Measurements from ENCODE around the gene CFAP46.
"Not testable (repeated sequence)": the region's sequence is repeated elsewhere in the genome, so short reads cannot be mapped to it uniquely, and the experiment has no call there.

Gene CFAP46

DNA sequence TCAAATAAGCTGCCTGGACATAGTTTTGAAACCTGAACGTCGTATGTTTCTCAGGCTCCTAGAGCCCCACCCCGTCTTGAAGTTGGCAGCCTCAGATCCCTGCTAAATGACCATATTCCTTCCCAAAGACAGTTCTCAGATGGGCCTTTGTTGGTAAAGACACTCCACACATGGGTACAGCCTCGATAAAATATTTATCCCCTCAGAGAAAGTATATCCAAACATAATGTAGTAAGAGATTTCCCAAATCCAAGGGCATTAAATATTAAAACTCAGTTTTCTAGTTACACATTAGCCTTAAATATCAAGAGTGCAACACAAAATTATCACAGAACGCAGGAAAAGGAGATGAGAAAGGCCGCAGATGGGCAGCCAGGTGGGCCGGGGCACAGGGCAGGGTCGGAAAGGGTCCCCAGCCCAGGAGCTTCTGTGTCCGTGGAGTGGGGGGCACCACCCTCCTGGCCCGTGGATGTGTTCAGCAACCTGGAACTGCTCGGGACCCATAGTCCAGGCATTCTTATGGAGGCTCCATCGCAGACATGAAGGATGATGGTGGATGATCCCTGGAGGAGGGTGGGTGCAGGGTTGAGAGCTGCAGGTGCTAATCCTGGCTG is 1.5 kb upstream of the CFAP46 start:
- no peak for DNase-seq

DNA sequence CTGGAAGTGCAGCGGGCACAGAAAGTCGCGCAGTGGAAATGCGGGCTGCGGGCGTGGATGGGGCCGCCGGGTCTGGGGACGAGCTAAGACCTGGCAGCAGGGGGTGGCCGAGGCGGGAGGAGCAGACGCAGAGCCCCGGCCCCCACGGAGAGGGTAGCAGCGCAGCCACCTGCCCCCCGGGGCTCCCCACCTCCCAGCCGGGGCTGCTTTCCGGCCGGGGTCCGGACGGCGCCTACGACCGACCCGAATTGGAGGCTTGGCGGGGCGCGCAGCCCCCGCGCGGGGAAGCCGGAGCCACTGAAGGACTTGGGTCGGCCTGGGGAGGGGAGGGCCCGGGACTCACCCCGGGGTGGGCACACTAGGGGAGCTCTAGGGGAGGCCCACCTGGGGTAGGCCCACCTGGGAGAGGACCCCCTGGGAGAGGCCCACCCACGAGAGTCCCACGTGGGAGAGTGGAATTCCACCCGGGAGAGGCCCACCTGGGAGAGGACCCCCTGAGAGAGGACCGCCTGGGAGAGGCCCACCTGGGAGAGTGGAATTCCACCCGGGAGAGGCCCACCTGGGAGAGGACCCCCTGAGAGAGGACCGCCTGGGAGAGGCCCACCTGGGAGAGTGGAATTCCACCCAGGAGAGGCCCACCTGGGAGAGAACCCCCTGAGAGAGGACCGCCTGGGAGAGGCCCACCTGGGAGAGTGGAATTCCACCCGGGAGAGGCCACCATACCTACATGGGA is 854 bp upstream of the CFAP46 start:
- DNase-seq: no peak

DNA sequence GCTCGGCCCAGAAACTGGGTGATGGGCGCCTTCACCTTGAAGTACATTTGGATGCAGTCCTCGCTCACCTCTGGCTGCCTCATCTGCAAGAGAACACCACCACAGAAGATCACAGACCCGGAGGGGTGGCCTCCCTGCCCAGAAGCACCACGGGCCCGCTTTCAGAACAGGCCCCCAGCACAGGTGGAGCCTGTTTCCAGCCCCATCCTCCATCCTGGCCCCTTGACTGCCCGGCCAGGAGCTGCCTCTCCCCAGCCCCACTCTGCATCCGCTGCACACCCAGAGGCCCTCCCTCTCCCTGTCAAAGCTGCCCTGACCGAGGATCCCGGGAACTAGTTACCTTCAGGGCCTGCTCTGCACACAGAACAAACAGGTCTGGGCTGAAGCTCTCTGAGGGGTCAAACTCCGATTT is 724 bp downstream of the CFAP46 start:
- DNase-seq: no peak

DNA sequence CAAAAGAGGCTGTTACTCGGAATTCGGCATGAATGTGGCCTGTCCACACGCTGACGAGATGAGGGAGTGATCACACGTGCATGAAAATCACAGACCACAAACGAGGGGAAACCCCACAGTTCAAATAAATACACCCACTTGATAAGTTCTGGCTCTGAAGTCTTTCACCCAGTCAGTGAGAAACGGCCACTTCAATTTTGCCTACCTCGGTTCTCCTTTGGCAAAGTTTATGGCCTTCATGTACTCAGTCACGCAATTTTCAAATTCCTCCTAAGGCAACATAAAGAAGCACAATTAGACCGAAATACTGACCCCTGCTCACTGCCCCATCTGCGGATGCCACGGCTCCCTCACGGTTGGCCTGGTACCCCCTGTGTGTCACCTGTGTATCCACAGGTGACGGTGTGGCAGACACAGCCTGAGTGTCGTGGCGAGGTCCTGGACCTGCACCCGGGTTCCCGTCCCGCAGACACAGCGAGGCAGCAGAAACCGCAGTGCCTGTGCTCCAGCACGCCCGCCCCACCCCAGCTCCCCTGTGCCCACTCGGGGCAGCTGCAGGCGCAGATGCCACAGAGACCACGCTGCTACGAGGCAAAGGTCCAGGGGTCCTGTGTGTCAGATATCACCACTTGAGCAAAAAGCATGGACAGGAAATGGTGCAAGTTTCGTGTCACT is 1.4 kb downstream of the CFAP46 start:
- DNase-seq: no peak

DNA sequence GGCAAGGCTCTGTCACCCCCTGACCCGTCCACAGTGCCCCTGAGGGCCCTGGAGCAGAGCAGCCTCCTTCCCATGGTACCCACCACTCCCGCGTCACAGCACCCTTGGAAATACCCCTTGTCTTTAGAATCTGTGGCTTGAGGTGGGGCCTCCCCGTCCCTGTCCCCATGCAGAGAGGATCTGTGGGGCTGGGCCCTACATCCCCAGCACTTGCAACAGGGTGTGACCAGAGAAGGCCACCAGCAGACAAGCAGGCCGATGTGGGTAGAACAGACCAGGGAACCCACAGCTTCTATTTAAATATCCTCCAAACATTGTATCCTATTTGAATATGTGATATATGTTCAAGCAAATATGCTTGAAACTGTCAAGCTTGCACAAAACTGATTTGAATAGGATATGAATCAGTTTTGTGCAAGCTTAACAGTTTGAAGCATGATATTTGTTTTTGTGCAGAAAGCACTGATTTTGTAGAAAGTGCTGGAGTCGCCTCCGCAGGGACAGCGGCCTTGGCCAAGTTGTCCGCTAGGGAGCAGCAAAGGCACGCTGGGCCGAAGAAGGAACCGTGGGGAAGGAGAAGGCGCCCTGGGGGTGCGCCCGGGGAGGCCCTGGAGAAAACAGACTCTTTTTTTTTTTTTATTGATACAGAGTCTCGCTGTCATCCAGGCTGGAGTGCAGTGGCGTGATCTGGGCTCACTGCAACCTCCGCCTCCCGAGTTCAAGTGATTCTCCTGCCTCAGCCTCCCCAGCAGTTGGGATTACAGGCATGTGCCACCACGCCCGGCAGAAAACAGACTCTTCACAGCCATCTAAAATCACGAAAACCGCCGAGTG is 2.2 kb downstream of the CFAP46 start:
- DNase-seq: no peak

DNA sequence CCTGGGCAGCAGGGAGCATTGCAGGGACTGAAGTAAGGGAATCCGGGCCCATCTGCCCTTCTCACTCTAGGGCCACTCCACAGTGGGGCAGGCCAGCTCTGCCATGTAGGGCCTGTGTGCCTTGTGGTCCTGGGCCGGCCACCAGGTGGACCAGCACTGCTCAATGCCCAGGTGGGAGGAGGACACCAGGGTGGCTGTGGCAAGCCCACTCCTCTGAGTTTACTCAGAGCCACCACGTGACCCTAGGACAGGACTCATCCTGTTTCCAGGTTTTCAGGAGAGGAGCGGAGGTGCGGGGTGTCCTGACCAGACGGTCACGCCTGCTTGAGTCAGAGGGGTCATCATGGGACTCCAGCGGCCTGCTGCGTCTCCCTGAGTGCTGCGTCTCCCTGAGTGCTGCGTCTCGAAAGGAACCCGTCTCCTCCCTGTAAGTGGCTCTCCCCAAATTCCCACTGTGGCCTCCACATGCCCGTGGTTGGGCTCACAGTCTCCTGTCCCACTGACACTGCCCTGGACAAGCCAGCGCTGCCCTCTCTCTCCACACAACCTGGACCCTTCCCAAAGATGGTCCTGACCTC is 2.9 kb downstream of the CFAP46 start:
- DNase-seq: no peak

DNA sequence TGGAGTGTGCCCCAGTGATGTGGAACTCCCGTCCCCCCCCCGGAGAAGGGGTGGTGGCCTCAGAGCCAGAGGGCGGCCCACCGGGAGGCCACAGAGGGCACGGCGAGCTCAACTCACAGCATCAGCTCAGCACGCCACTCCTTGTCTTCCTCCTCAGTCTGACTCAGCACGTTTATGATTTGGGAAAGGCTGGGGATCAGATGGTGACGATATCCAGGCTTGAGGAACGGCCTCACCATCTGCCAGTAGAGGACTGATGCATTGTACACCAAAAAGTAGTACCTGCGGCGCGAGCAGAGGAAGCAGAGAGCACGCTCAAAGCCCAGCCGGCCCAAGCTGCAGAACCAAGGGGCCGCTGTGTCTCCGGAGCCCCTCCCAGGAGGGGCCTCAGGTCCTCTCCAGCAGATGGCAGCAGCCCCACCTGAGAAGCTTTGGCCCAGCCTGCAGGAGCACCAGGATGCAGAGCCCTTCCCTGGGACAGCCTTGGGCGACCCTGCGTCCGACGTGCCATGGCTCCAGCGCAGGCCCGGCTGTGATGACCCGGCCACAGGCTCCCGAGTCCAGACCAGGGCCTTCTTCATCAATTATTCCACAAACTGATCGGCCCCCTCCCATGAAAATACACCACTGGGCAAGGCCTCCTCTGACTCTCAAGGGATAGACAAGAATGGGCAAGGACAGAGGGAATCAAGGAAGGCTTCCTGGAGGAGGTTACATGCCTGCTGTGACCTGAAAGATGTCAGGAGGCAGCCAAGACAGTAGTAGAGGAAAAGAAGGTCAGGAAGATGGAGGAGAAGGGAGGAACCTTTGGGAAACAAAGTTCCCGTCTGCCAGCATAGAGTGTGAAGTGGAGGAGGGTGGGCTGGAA is 3.7 kb downstream of the CFAP46 start:
- no peak for DNase-seq

DNA sequence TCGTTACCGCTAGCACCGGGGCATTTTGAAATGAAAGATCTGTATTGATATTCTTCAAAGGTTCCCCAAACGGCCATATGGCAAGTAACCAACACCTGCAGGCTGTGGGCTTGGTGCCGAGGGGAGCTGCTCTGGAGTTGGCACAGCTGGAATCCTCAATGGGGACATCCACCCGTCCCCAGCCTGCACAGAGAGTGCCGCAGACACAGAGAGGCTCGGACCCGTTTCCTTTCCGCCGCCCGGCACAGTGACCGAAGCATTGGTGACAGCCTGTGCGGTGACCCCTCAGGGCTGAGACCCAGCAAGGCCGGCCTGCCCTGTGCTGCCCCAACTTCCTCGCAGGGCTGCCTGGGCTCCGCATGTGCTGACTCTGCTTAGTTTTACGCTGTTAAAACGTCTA is 4.5 kb downstream of the CFAP46 start:
- no peak for DNase-seq

DNA sequence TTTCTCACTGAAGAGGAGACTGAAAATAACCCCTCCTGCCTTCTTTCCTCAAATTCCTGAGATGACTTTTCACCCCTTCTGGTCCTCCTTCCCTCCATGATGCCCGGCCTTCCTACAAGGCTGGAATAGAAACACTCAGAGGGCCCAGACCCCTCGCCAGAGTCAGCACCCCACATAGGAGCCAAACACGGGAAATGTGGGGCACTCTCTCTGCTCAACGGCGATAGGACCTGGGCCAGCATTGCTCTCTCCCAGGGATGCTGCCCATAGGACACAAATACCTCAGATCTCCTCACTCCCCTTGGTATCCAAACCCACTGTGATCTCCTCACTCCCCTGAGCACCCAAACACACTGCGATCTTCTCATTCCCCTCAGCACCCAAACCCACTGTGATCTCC is 7.4 kb downstream of the CFAP46 start:
- DNase-seq: no peak

DNA sequence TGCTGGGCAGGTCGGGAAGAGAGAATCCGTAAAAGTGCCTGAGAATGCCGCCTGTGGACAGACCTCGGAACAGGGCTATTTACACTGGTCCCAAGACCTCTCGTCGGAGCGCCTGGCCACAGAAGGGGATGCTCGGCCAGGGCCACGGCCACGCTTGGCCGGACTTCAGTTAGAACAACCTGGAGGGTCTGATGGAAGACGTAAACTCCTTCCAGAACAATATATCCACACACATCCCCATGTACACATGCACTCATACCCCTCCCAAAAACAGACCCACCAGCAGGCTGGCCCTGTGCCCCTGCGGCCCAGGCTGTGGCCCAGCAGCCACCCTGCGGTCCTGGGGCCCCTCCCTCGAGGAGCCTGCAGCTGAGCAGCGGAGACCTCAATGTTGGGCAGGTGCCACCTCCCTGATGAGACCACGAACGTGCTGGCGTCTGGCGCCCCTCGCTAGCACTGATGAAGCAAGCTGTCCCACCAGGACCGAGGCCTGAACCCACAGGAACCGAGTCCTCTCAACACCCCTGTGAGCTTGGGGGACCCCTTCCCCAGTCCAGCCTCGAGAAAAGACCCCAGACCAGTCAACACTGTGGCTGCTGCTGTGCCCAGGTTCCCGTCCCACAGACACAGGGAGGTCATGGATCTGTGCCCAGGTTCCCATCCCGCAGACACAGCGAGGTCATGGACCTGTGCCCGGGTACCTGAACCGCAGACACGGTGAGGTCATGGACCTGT is 8.9 kb downstream of the CFAP46 start:
- DNase-seq: no peak

DNA sequence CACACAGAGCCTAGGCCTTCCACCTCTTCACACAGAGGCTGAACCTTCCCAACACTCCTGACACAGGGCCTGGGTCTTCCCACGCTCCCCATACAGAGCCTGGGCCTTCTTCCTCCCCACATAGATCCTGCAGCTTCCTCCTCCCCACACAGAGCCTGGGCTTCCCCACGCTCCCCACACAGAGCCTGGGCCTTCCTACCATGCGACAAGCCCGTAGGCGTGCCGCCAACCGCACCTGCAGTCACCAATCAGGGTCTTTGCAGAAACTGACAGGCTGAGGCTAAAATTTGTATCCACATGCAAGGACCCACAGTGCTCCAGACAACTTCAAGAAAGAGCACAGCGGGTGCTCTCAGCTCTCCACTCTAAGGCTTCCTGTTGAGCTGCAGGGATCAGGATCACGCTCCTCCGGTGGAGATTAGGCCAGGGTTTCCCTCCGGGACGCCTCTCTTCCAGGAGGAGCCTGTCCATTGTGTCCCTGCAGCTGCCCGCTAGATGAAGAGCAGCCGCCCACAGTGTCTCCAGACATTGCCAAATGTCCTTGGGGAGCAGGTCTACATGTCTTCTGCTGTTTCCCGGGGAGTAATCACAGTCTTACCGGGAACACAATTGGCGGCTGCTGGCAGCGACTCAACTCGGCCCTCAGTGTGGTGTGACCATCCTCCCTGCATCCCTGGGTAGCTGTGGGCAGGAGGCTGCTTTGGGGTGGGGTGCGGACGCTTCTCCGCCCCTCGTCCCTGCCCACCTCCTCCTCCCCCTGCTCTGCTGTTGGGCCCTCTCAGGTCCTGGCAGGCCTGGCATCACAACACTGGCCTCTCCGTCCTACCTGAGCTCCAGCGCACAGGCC is 9.7 kb downstream of the CFAP46 start:
- DNase-seq: no peak

DNA sequence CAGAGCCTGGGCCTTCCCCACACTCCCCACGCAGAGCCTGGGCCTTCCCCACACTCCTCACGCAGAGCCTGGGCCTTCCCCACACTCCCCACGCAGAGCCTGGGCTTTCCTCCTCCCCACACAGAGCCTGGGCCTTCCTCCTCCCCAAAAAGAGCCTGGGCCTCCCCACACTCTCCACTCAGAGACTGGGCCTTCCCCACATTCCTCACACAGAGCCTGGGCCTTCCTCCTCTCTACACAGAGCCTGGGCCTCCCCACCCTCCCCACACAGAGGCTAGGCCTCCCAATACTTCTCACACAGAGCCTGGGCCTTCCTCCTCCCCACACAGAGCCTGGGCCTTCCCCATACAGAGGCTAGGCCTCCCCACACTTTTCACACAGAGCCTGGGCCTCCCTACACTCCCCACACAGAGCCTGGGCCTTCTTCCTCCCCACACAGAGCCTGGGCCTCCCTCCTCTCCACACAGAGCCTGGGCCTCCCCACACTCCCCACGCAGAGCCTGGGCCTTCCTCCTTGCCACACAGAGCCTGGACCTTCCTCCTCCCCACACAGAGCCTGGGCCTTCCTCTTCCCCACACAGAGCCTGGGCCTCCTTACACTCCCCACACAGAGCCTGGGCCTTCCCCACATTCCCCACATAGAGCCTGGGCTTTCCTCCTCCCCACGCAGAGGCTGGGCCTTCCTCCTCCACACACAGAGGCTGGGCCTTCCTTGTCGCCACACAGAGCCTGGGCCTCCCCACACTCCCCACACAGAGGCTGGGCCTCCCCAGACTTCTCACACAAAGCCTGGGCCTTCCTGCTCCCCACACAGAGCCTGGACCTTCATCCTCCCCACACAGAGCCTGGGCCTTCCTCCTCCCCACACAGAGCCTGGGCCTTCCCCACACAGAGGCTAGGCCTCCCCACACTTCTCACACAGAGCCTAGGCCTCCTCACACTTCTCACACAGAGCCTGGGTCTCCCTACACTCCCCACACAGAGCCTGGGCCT is 10.8 kb downstream of the CFAP46 start:
- not testable (repeated sequence) for DNase-seq

DNA sequence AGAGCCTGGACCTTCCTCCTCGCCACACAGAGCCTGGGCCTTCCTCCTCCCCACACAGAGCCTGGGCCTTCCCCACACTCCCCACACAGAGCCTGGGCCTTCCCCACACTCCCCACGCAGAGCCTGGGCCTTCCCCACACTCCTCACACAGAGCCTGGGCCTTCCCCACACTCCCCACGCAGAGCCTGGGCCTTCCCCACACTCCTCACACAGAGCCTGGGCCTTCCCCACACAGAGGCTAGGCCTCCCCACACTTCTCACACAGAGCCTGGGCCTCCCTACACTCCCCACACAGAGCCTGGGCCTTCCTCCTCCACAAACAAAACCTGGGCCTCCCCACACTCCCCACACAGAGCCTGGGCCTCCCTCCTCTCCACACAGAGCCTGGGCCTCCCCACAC is 11.7 kb downstream of the CFAP46 start:
- not testable (repeated sequence) for DNase-seq

DNA sequence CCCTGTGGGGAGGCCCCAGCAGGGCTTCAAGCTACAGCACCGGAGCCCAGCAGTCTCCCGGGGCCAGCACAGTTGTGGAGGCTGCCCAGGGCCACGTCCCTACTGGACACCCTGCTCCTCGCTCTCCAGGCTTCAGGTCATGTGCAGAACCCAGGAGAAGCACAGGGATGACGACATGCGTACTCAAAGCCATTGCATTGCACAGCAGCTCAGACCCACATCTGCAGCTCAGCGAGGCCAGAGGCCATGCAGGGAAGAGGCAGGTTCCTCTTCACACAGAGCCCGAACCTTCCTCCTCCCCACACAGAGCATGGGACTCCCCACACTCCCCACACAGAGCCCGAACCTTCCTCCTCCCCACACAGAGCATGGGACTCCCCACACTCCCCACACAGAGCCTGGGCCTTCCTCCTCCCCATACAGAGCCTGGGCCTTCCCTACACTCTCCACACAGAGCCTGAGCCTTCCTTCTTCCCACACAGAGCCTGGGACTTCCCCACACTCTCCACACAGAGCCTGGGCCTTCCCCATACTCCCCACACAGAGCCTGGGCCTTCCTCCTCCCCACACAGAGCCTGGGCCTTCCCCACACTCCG is 12.3 kb downstream of the CFAP46 start:
- no peak for DNase-seq

DNA sequence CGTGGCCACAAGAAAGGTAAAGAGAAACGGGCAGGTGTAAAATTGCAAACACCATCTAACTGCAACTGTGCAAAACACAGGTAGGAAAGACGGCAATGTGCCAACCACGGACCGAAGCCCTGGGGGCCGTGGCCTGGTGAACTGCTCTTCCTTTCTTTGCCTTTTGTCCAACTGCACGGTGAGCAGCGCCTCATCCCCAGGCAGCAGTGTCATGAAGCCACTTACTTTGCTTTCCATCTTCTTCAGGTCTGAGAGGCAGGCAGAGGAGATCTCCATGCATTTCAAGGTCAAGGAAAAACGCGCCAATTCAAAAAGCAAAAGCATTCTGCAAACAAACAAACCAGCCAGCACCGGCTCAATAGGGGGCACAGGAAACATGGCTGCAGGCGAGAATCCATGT is 12.9 kb downstream of the CFAP46 start:
- DNase-seq: no peak

DNA sequence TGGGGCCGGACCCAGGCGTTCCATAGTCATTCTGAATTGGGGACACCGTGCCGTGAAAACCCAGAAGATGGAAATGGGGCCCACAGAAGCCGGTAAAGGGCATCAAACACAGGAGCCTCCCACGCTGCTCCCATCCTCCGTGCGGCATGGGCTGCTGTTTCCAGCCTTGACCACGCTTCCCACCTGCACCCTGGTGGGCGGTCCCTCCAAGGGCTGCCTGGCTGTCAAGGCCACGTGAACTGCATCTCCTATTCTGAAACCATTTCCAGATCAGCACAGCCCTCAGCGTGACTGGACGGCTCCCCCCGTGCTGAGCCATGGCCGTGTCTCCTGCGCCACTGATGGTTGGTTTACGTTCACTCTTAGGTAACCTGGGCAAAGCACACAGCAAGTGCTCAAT is 14.1 kb downstream of the CFAP46 start:
- no peak for DNase-seq

DNA sequence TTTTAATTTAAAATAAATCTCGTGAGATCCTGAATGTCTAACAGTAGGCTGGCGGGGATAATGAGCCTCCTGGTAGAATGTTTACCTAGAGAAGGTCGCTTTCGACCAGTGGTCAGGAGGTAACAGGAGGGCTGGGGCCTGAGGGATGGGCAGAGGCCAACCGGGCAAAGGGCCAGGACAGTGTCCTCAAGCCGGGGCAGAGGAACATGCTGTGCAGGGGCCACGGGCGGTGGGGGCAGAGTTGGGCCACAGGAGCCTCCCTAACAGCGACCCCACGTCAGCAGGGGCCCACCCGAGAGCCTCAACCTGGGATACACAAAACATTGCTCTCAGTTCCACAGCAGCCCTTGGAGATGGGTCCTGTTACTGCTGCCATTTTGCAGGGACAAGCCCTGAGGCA is 14.5 kb downstream of the CFAP46 start:
- no peak for DNase-seq

DNA sequence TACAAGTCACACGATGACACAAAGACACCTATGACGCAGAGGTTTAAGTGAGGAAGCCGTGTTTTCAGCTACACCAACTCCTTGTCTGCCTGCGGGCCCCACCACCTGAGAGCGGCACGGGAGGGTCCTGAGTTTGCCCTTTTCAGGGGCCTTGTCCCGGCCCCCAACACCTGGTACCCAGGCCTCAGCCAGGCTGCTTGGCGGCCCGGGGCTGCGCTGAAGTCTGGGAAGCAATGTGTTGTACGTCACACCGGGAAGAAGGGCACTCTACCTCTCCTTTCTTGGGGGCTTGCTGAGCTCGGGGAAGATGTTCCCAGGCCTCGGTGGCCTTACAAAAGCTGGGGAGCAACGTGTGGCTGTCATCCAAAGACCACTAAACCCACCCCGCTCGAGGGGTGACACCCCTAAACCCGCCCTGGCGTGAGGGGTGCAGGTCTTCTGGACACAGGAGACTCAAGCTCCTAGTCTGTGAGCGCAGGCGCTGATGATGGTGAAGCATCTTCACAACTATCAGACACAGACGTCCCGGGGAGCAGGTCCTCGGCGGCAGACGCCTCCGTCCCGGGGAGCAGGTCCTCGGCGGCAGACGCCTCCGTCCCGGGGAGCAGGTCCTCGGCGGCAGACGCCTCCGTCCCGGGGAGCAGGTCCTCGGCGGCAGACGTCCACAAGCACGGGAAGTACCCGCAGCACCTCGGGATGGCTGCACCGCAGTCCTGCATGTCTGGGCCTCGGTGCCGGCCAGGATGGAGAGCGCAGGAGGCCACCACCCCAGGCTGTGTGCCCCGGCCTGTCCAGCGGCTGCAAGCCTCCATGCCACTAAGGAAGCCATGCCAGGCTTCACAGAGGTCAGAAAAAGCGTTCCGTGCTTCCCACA is 15.4 kb downstream of the CFAP46 start:
- no peak for DNase-seq
